OCI-M2 (cell line): ENCODE results near the gene ZPR1.
"Not testable (repeated sequence)": the region's sequence is repeated elsewhere in the genome, so short reads cannot be mapped to it uniquely, and the experiment has no call there.

Source experiments
- DNase-seq: peaks from one replicate; lab custom pipeline; 2025; ENCODE audit not compliant: unreplicated experiment; lab: John Stamatoyannopoulos, UW

ZPR1 gene

DNA sequence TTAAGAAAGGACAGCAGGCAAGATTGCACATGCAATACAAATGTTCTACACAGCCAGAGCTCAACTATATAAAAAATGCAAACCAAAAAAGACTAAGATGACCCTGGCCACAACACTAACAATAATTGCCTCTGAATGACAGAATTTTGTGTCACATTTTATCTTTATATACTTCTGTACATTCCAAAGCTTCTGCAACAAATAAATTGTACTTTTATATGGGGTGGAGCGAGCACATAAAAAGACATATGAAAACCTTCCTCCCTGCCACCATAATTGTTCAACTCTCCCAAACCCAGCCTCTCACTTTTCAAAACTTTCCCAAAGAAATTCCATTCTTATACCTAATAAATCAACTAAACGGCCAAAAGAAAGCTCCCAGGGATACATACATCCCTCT lies 25.7 kb downstream of the ZPR1 start:
- DNase-seq = no peak

DNA sequence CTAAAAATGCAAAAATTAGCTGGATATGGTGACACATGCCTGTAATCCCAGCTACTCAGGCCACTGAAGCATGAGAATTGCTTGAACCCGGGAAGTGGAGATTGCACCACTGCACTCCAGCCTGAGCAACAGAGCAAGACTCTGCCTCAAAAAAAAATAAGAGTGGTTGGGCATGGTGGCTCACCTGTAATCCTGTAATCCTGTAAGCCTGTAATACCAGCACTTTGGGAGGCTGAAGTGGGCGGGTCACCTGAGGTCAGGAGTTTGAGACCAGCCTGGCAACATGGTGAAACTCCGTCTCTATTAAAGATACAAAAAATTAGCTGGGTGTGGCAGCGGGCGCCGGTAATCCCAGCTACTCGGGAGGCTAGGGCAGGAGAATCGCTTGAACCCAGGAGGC lies 31.8 kb downstream of the ZPR1 start:
- DNase-seq = not testable (repeated sequence)

DNA sequence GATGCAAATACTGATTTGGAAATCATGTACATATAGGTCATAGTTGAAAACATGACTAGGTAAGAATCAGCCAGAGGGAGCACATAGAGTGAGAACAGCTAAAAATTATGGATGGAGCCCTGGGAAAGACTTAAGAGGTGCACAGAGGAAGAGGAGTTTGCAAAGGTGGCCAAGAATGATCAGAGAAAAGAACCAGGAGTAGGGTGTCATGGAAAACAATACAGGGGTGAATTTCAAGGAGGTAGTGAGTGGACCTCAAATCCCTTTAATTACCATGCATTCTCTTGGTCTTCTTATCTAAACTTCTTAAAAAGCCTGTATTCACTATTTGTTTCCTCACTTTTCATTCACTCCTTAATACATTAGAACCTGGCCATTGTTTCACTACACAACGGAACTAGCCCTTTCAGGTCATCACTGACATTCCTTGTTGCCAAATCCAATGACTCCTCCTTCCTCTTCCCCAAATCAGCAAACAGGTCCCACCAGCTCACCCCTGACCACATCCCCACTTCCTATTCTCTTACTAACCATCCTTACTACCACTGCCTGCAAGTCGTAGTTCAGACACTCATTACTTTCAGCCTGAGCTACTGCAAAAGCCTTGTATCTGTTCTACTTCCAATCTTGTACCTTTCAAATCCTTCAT lies 37.6 kb downstream of the ZPR1 start:
- no peak for DNase-seq

DNA sequence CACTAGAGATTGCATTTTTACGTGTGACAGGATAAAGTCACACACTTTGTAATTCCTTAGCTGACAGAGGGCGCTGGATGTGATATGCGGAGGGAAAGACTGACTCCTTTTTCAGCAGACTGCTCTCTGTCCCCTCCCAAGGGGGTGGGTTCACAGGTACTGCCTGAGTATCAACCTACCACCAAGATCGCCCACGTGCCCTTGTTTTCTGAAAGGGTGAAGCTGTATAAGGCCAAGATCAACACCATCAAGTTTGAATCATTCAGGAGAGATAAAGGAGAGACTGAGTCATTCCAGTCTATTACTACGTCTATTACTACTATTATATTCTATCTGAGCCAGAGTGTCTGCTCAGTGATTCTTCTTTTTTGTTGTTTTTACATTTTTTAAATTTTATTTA lies 45.7 kb downstream of the ZPR1 start:
- DNase-seq = no peak

DNA sequence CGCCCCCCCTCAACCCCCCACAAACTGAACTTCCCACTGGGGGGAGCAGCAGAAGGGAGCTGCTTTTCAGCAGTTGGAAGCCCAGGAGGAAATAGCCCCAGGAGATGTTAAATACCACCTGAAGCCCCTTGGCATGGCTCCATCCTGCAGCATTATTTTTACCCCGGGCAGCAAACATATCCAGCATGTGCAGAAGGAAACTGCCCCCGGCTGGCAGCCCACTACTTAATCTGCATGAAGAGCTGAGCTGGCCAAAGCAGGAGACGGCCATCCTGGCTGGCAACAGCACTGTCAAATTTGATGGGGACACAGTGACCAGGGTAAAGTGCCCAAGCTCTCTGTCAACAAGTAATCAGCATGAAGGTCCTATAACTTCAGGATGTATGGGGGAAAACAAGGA lies 47.1 kb downstream of the ZPR1 start:
- DNase-seq = no peak

DNA sequence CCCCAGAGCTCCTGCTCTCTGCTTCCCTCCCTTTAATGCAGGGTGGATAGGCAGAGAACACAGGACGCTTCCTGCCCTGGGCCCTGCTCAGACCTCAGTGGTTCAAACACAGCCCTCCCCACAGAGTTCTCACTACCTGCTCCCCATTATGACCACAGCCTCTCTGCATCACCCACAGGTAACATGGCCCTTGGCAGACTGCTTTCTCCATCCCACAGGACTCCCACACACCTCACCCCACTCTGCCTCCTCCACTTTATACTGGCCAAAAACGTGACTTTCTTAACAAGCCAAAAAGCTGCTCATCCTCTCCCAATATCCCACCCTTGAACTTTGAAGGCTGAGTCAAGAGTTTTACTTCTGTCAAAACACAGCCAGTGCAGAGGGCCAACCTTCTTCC lies 48.8 kb downstream of the ZPR1 start:
- no peak for DNase-seq

DNA sequence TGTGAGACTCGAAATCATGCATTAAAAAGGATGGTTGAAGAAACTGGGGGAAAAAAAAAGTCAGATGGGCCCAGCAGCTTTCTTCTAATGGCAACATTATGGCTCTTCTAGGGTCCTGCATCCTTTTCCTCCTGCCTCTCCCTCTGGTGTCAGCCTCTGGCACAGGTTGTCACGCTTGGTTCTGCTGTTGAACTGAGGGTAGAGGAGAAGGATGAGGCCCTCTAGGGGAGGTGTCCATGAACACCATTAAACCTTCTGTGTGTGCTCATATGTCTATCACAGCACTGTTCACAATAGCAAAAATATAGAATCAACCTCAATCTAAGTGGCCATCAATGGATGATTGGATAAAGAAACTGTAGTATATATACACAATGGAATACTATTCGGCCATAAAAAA lies 51.1 kb downstream of the ZPR1 start:
- no peak for DNase-seq

DNA sequence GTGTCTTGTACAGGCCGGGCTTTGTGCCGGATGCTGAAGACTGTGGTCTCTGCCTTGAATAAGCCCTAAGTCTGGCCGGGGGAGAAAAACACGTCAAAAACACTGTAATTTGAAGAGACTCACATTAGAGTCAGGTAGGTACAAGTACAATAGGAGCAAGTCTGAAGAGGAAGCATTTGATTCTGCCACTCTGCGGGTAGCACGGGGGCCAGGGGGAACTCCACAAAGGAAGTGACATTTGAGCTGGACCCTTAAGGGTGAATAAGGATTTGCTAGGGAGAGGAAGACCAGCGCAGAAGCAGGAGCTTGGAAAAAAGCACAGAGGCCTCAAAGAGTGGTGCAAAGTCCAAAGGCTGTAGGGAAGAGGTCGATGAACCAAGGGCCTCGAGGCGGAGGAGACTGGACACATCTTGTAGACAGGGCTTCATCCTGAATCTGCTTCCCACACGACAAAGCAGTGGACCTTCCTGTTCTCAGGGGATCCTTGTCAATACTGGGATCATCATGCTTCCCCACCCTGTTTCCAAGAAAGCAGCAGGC lies 53.8 kb downstream of the ZPR1 start:
- no peak for DNase-seq

DNA sequence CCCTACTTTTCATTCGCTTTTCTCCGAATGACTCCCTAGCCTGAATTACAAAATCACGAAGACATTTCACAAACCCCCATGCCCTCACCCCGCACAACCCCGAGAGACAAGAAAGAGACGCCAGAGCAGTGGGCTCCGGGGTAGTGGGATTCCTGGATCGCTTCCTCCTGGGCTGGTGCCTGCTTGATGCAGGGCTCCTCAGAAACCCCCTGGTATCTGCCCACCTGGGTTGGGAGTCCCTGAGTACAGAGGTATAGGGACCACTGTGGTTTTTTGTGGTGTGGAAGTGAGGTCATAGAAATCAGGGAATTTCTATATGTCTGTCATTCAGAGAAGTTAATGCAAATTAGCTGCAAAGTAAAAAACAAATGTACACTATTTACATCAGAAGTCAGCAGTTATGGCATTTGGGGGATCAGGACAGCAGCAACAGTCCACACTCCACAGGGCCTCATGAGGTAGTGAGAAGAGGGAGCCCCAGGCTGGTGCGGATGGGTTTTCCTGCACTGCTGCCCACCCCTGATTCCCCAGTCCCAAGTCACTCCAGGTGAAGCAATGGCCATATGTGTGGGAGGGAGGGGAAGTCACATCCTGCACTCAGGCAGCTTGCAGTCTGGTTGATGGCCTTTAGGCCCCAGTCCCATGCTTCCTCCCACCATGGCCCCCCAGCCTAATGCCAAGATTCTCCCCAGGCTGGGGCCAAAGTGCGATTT lies 54.6 kb downstream of the ZPR1 start:
- DNase-seq = no peak

DNA sequence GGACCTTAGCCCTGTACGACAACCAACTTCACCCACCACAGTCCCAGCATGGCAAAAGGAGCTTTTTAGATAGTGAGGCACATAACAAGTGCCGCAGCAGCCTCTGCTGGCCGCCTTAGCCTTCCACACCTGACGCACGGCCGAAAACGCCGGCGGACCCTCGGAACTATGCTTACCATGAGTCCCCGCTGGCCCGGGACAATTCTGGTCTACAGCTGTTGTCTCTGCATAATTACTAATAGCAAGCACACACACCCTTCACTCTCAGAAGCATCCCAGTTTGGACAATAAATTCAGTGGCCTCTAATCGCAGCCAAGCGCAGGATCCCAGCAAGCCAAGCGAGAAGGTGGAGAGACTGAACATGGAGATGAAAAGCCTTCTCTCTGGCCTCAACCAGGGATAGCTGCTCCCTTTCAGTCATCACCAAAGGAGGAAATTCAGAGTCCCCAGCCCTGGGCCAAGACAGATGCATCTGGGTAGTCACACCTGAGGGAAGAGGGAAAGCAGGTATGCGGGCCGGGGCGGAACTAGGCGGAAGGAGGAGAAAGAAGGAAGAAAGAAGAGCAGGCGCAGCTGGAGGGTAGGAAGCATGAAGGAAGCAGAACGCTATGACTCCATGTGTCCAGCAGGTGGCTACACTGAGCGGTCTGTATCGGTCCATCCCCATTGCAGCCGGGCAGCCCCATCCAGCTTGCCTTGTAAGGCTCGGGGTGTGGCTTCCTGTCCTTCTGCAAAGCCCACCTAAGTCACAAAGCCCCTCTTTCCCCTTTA lies 55.4 kb downstream of the ZPR1 start:
- peak; percentile 45 for DNase-seq

DNA sequence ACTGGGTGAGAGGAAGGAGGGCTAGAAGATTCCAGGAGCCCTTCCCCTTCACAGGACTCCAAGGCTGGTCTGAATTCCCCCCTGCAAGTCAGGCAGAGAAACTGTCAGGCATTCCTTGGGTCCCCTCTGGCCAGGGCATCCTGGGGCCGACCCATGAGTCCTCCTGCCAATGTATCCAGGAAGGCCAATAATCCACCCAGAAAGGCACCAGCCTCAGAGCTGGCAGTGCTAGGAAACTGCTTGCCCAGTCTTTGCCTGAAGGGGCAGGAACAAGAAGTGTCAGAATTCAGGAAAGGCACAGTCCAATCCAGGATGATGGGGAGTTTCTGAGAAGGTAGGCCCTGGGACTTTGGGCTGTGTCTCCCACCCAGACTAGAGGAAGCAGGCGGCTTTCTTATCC lies 56.0 kb downstream of the ZPR1 start:
- no peak for DNase-seq

DNA sequence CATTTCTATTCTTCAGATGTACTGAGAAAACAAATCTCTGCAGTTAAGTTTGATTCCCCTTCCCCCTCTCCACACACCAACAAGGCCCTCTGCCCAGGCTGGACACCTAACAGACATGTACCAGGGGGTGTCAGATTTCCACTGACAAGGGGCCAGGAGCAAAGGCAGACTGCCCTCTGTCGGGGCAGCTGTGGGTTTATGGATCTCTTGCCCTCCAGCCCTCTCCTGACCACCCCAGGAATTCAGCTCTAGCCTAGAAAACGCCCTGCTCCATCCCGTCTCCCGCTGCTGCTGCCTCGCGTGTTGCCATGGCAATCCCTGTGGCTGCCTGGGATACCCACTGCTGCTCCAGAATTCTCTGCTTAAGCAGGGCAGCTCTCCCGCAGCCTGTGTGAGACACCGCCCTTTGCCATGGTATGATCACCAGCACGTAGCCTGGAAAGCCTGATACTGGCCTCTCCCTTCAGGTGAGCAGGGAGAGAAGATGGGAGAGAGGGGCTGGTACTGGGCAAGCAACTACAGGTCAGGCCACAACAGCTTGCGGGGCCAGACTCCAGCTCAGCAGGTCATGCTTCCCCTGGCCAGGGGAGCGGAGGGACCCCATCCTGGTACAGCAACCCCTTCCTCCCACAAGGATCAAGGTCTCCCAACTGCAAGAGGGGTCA lies 56.6 kb downstream of the ZPR1 start:
- DNase-seq = no peak

DNA sequence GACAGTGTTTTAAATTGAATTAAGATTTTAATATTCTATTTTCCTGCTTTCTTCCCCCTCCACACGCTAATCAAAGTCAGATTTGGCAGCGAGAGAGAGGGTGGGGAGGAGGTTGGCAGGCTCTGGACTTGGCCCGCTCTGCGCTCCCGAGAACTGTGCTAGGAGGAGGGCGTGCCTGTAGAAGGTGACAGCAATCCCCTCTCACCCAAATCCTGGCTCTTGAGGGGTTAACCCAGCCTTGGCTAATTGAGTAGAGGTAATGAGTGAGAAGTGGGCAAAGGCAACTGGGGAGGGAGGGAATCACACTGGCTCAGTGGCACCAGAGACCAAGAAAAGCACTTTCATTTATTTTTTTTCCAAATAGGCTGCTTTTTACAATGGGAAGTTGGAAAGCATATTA lies 57.2 kb downstream of the ZPR1 start:
- no peak for DNase-seq

DNA sequence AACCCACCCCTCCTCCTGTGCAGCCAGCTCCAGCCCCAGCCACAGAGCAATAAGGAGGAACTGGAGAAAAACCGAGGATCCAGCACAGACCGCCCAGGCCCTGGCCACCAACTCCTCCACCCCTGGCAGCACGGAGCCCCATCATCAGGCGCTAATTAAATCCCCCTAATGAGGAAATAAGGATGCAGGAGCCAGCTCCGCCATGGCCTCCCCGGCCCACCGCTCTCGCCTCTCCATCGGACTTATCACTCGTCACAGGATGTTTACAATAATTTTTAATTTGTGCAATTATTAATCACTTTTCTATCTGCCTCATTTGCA lies 57.6 kb downstream of the ZPR1 start:
- DNase-seq = no peak

DNA sequence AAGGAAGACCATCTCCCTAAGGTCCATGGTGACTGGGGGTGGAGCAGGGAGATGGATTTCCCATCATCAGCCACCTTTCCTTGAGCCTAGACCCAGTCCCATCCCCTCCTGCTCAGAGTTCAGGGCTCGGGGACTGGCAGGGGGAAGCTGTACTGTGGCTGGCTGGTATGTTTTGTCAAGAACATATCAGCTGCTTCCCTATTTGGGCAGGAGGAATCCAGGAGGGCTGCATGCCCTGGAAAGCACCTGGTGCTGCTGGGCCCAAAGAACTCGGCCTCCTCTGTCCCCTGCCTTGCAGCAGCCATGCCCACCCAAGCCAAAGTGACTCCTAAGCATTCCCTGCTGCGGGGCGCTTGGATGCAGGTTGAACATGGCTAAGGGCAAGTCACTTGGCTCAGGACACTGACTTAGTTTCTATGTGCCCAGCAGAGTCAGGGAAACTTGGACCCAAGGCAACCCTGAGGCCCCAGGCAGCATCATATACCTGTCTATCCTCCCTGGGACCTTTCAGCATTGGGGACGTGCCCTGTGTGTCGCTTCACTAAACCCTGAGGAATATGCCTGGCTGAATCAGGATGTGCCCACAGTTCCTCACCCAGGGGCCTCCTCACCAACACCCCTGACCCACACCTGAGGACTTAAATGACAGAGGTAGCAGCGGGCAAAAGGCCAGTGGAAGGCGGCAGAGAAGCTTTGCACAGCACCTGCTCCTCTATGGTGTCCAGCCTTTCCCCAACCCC lies 58.2 kb downstream of the ZPR1 start:
- no peak for DNase-seq

DNA sequence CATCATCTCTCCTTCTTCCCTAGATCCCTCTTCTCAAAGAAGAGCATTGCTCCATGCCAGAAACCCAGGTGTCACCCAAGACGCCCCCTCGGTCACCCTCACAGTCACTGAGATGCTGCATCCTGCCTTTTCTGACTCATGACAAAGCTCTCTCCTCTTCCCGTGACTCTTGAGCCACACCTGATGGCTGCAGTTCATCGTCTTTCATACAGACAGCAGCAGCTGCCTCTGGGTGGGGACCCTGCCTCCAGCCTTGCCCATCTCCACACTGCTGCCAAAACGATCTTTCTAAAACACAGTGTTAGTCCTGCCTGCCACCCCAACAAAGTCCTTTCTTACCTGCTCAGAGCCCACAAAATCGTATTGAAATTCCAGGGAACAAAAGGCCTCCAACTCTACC lies 59.8 kb downstream of the ZPR1 start:
- DNase-seq = no peak

DNA sequence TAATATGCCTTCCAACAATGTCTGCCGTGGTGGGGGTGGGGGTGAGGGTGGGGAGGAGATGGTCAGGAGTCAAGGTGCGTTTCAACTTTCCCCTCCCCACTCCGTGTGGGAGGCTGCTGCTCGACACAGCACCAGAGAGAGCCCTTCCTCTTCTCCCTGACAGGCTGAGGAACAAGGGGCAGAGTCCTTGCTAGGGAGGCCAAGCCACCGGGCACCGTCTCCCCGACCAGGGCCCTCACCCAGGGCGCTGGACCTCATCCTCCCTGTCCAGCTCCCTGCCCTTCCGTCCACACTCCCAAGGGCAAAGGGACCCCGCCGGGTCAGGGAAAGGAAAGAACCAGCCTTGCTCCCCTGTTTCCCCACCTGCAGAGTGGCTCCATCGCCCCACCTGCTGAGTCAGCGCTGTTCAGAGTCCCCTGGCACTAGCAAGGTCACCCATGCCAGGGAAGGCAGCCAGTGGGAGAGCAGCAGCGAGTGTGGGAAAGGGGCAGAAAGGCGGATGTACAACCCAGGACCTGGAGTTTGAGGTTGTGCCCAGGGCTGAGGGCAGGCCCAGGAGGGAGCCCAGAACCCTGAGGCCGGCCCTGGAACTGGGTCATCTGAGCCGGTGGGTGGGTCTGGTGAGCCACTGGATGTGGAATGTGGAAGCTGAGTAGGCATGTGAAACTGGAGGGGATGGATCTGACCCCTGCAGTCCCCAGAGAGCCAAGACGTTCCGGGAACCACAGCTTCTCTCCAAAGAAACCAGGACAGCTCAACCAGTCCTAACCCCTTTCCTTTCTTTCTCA lies 62.2 kb downstream of the ZPR1 start:
- DNase-seq = no peak

DNA sequence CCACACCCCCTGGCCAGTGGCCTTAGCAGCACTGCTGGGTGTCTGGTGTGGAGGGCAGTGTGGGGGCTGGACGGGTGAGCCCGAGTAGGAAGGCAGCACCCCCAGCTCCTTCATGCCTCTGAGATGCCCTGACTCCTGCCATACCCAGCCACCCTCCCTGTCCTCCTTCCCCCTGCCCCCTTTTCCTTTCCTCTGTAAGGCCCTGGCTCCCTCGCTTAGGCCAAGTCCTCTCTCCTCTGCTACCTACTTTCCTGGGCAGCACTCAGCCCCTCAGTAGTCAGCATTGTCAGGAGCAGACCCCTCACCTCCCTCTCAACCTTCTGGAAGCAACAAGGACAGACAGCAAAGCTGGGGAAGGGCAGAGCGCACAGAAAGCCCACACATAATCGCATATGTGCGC lies 63.0 kb downstream of the ZPR1 start:
- DNase-seq = no peak
